Measurements from ENCODE around the gene EEF1AKMT3. TPM values are rescaled to one million over a fixed set of nuclear protein-coding genes. Genes with fewer than 3 reads are reported as not detected.

EEF1AKMT3 gene
- total and polyA plus RNA-seq, 9 of the 15 experiments (the other 6 are each of a cell fraction or from before 2014, with no cell fraction given): 4.1 to 17.2 (median 7.9) TPM

DNA sequence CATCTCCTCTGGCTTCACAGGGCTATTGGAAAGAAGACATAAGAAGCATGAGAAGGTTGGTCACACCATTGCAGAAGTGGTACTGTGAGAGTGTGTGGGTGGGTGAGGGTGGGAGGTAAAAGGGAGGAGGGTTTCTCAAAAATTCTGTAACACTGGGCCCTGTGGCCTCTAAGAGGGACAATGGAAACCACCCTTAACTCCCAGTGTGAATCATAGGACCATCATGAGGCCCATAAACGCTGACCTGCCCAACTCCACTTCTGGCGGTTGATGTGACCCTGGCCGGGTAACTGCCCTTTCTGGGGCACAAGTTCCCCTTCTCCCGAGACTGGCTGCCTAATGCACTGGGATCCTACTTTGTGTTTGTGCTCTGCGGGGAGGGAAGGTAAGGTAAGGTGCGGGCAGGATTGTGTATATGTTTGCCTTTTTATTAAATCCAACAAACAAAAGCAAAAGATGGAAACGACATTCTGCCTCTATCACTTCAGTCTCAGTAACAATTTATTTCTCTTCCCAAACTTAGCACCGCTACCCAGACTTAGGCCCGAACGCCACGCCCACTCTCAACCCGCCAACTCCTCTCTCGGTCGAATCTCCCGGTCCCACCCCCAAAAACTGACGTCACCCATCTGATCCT lies 1.1 kb upstream of the EEF1AKMT3 start (continued):
- 0 out of 2 replicates have a peak, but pooled peaks have one; percentile 4 for TF ChIP-seq ZBTB40 (IDR thresholded peaks at IDR 0.05)
- TF ChIP-seq ZBTB40 (CRISPR knock-in tag; IDR thresholded peaks at IDR 0.05): peak; percentile 33; the same call in 1 of the 2 replicates
- TF ChIP-seq, protein P1, sequence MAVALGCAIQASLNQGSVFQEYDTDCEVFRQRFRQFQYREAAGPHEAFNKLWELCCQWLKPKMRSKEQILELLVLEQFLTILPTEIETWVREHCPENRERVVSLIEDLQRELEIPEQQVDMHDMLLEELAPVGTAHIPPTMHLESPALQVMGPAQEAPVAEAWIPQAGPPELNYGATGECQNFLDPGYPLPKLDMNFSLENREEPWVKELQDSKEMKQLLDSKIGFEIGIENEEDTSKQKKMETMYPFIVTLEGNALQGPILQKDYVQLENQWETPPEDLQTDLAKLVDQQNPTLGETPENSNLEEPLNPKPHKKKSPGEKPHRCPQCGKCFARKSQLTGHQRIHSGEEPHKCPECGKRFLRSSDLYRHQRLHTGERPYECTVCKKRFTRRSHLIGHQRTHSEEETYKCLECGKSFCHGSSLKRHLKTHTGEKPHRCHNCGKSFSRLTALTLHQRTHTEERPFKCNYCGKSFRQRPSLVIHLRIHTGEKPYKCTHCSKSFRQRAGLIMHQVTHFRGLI (CRISPR knock-in tag; IDR thresholded peaks at IDR 0.05): no peak
- TF ChIP-seq NONO (IDR thresholded peaks at IDR 0.05; ENCODE audit: low read depth in 2 of 2, low read length in 1 of 2): no peak
- TF ChIP-seq ZNF347 (CRISPR knock-in tag; IDR thresholded peaks at IDR 0.05; ENCODE audit: low read depth): no peak
- TF ChIP-seq, protein P2, sequence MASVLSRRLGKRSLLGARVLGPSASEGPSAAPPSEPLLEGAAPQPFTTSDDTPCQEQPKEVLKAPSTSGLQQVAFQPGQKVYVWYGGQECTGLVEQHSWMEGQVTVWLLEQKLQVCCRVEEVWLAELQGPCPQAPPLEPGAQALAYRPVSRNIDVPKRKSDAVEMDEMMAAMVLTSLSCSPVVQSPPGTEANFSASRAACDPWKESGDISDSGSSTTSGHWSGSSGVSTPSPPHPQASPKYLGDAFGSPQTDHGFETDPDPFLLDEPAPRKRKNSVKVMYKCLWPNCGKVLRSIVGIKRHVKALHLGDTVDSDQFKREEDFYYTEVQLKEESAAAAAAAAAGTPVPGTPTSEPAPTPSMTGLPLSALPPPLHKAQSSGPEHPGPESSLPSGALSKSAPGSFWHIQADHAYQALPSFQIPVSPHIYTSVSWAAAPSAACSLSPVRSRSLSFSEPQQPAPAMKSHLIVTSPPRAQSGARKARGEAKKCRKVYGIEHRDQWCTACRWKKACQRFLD (CRISPR knock-in tag; IDR thresholded peaks at IDR 0.05): peak; percentile 19
- 0 out of 2 replicates have a peak, but pooled peaks have one; percentile 0 for TF ChIP-seq ZNF354B (CRISPR knock-in tag; IDR thresholded peaks at IDR 0.05)
- peak; percentile 88; the same call in 1 of the 2 replicates for TF ChIP-seq KLF13 (tag; IDR thresholded peaks at IDR 0.05; ENCODE audit: borderline replicate concordance, low read depth)
- TF ChIP-seq, protein P3, sequence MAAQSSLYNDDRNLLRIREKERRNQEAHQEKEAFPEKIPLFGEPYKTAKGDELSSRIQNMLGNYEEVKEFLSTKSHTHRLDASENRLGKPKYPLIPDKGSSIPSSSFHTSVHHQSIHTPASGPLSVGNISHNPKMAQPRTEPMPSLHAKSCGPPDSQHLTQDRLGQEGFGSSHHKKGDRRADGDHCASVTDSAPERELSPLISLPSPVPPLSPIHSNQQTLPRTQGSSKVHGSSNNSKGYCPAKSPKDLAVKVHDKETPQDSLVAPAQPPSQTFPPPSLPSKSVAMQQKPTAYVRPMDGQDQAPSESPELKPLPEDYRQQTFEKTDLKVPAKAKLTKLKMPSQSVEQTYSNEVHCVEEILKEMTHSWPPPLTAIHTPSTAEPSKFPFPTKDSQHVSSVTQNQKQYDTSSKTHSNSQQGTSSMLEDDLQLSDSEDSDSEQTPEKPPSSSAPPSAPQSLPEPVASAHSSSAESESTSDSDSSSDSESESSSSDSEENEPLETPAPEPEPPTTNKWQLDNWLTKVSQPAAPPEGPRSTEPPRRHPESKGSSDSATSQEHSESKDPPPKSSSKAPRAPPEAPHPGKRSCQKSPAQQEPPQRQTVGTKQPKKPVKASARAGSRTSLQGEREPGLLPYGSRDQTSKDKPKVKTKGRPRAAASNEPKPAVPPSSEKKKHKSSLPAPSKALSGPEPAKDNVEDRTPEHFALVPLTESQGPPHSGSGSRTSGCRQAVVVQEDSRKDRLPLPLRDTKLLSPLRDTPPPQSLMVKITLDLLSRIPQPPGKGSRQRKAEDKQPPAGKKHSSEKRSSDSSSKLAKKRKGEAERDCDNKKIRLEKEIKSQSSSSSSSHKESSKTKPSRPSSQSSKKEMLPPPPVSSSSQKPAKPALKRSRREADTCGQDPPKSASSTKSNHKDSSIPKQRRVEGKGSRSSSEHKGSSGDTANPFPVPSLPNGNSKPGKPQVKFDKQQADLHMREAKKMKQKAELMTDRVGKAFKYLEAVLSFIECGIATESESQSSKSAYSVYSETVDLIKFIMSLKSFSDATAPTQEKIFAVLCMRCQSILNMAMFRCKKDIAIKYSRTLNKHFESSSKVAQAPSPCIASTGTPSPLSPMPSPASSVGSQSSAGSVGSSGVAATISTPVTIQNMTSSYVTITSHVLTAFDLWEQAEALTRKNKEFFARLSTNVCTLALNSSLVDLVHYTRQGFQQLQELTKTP (IDR thresholded peaks at IDR 0.05; ENCODE audit: low read depth in 1 of 2, partially characterized antibody in 2 of 2): peak in 1 of 2 experiments; percentile 76

Measured in K562 (cell line).